Nephron (organoid): ENCODE measurements around the gene KICS2.
A peak's percentile ranks its signal among the peaks of the same experiment; 100 is the strongest.

Experiments used
- H3K27ac Mint-ChIP-seq, 3 experiments: 2 replicates each; pipeline ENCODE4 v1.8.0; 2020; ENCODE audit warnings: mixed read lengths in 3 of 3, mild to moderate bottlenecking in 2 of 3, moderate library complexity in 1 of 3
- H3K27me3 Mint-ChIP-seq: 2 replicates; pipeline ENCODE4 v1.8.0; 2021; ENCODE audit warnings: low read depth, mild to moderate bottlenecking, moderate library complexity, mixed read lengths
- H3K36me3 Mint-ChIP-seq: 2 replicates; pipeline ENCODE4 v1.8.0; 2020; ENCODE audit warnings: low read depth, mixed read lengths
- H3K4me1 Mint-ChIP-seq: 2 replicates; pipeline ENCODE4 v1.8.0; 2020; ENCODE audit warnings: mixed read lengths
- H3K4me3 Mint-ChIP-seq, 3 experiments: 2 replicates each; pipeline ENCODE4 v1.8.0; 2020; ENCODE audit warnings: mild to moderate bottlenecking in 3 of 3, mixed read lengths in 3 of 3, moderate library complexity in 2 of 3
- H3K9me3 Mint-ChIP-seq: 2 replicates; pipeline ENCODE4 v1.8.0; 2020; ENCODE audit warnings: mixed read lengths
- CTCF ChIP-seq, 3 experiments: fragments of 200-600 bp; sonication (generic); IDR thresholded peaks; one replicate each; pipeline ENCODE4 v1.5.0; 2021; ENCODE audit warnings: antibody characterized with exemption in 3 of 3; ENCODE audit not compliant: unreplicated experiment in 3 of 3

KICS2 gene

GRCh38 chr12:64187794-64188193 is 34.3 kb downstream of the KICS2 start:
- Mint-ChIP-seq H3K4me3 (no peak overlapping the region), H3K27me3 (no peaks in the 10 kb centered on the region), H3K27ac (no peak overlapping the region), H3K36me3 (peaks cover 4% of the 10 kb centered on the region), H3K9me3 (peaks cover 2% of the 10 kb centered on the region), H3K4me1 (peaks cover 2% of the 10 kb centered on the region)
- TF ChIP-seq CTCF (IDR thresholded peaks at IDR 0.05; ENCODE audit: unreplicated experiment in 3 of 3), result no peak

- H3K27ac Mint-ChIP-seq, result no peak overlapping the region
- H3K4me1 Mint-ChIP-seq, result no peaks in the 10 kb centered on the region
- H3K36me3 Mint-ChIP-seq, result no peaks in the 10 kb centered on the region
- H3K9me3 Mint-ChIP-seq, result peaks cover 2% of the 10 kb centered on the region
- no peak for TF ChIP-seq CTCF (IDR thresholded peaks at IDR 0.05; ENCODE audit: unreplicated experiment in 3 of 3)
- no peak overlapping the region for H3K4me3 Mint-ChIP-seq
- H3K27me3 Mint-ChIP-seq, result no peaks in the 10 kb centered on the region
These were observed 34.7 kb downstream of the KICS2 start for GRCh38 chr12:64187370-64187769.

GRCh38 chr12:64186789-64187188 is 35.3 kb downstream of the KICS2 start:
- Mint-ChIP-seq H3K9me3 (peaks cover 2% of the 10 kb centered on the region), H3K4me1 (no peaks in the 10 kb centered on the region), H3K36me3 (no peaks in the 10 kb centered on the region), H3K27me3 (no peaks in the 10 kb centered on the region), H3K4me3 (no peak overlapping the region), H3K27ac (no peak overlapping the region)
- TF ChIP-seq CTCF (IDR thresholded peaks at IDR 0.05; ENCODE audit: unreplicated experiment in 3 of 3), result no peak

- H3K4me3 Mint-ChIP-seq, result no peak overlapping the region
- no peaks in the 10 kb centered on the region for H3K9me3 Mint-ChIP-seq
- H3K27ac Mint-ChIP-seq, result no peak overlapping the region
- no peaks in the 10 kb centered on the region for H3K36me3 Mint-ChIP-seq
- no peaks in the 10 kb centered on the region for H3K4me1 Mint-ChIP-seq
- no peaks in the 10 kb centered on the region for H3K27me3 Mint-ChIP-seq
- no peak for TF ChIP-seq CTCF (IDR thresholded peaks at IDR 0.05; ENCODE audit: unreplicated experiment in 3 of 3)
These were observed 37.9 kb downstream of the KICS2 start for GRCh38 chr12:64184216-64184615.

GRCh38 chr12:64181430-64182291 is 40.4 kb downstream of the KICS2 start:
- Mint-ChIP-seq H3K9me3 (no peaks in the 10 kb centered on the region), H3K36me3 (no peaks in the 10 kb centered on the region), H3K27me3 (no peaks in the 10 kb centered on the region), H3K4me3 (no peak overlapping the region), H3K27ac (peak overlapping the region in 2 of 3 experiments; percentile 48 to 49), H3K4me1 (peaks cover 7% of the 10 kb centered on the region)
- TF ChIP-seq CTCF (IDR thresholded peaks at IDR 0.05; ENCODE audit: unreplicated experiment in 3 of 3), result peak; percentile 63 to 65 (median 64)

GRCh38 chr12:64180951-64181350 is 41.1 kb downstream of the KICS2 start:
- no peaks in the 10 kb centered on the region for H3K27me3 Mint-ChIP-seq
- H3K4me1 Mint-ChIP-seq, result peaks cover 7% of the 10 kb centered on the region
- TF ChIP-seq CTCF (IDR thresholded peaks at IDR 0.05; ENCODE audit: unreplicated experiment in 3 of 3), result no peak
- H3K4me3 Mint-ChIP-seq, result no peak overlapping the region
- no peaks in the 10 kb centered on the region for H3K36me3 Mint-ChIP-seq
- H3K9me3 Mint-ChIP-seq, result no peaks in the 10 kb centered on the region
- H3K27ac Mint-ChIP-seq, result no peak overlapping the region
